Neural crest cell (in vitro differentiated cells): ENCODE measurements around the gene EIF3M. TPM values are rescaled to one million over a fixed set of nuclear protein-coding genes. Genes with fewer than 3 reads are reported as not detected.
A peak's percentile ranks its signal among the peaks of the same experiment; 100 is the strongest.
"Not testable (repeated sequence)": the region's sequence is repeated elsewhere in the genome, so short reads cannot be mapped to it uniquely, and the experiment has no call there.

Source experiments
- DNase-seq: peaks from one replicate; pipeline ENCODE4 v3.0.0; 2021; ENCODE audit warnings: low read depth, mixed read lengths, low spot score
- H3K27ac Mint-ChIP-seq: one replicate; pipeline ENCODE4 v1.8.0; 2021; ENCODE audit warnings: mild to moderate bottlenecking, mixed read lengths; ENCODE audit not compliant: unreplicated experiment
- H3K27me3 Mint-ChIP-seq: 2 replicates; pipeline ENCODE4 v1.8.0; 2021; ENCODE audit warnings: low read depth, mild to moderate bottlenecking, mixed read lengths
- H3K36me3 Mint-ChIP-seq: 2 replicates; pipeline ENCODE4 v1.8.0; 2021; ENCODE audit warnings: low read depth, mild to moderate bottlenecking, mixed read lengths
- H3K4me1 Mint-ChIP-seq: 2 replicates; pipeline ENCODE4 v1.8.0; 2021; ENCODE audit warnings: mixed read lengths
- H3K4me3 Mint-ChIP-seq: one replicate; pipeline ENCODE4 v1.8.0; 2021; ENCODE audit warnings: mild to moderate bottlenecking, mixed read lengths
- H3K9me3 Mint-ChIP-seq: 2 replicates; pipeline ENCODE4 v1.8.0; 2021; ENCODE audit warnings: mixed read lengths
- total RNA-seq: library from RNA; stranded (reverse); gene quantifications from 2 replicates; pipeline ENCODE4 v1.2.1, GENCODE V29; 2021
- TF ChIP-seq, protein P1 (sequence below): fragments of 200-600 bp; sonication (generic); conservative IDR thresholded peaks from 2 replicates; pipeline ENCODE4 v1.5.0; 2021; ENCODE audit warnings: antibody characterized with exemption, mild to moderate bottlenecking

The EIF3M gene
- total RNA-seq, 1 donor from 2014 or later: 282 TPM

DNA sequence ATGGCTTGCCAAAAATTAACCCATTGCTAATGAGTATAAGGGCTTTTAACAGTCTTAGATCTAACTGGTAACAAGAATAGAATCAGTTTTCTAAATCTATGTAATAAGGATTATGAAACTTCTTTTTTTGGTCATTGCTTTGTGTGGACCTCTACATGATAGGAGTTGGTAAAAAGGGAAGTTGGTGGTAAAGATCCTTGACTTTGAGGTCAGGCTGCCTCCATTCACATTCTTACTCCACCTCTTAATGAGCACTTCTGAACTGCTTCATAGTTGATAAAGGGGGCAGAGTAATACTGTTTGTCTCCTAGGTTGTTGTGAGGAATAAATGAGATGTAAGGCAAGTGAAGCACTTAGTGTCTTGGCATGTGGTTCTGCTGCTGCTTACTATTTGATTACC lies 10.6 kb downstream of the EIF3M start:
- no peaks in the 10 kb centered on the region for H3K9me3 Mint-ChIP-seq
- H3K36me3 Mint-ChIP-seq: peaks cover 23% of the 10 kb centered on the region
- H3K27ac Mint-ChIP-seq: no peak overlapping the region
- TF ChIP-seq, protein P1, sequence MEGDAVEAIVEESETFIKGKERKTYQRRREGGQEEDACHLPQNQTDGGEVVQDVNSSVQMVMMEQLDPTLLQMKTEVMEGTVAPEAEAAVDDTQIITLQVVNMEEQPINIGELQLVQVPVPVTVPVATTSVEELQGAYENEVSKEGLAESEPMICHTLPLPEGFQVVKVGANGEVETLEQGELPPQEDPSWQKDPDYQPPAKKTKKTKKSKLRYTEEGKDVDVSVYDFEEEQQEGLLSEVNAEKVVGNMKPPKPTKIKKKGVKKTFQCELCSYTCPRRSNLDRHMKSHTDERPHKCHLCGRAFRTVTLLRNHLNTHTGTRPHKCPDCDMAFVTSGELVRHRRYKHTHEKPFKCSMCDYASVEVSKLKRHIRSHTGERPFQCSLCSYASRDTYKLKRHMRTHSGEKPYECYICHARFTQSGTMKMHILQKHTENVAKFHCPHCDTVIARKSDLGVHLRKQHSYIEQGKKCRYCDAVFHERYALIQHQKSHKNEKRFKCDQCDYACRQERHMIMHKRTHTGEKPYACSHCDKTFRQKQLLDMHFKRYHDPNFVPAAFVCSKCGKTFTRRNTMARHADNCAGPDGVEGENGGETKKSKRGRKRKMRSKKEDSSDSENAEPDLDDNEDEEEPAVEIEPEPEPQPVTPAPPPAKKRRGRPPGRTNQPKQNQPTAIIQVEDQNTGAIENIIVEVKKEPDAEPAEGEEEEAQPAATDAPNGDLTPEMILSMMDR: no peak
- no peak overlapping the region for H3K4me3 Mint-ChIP-seq
- H3K27me3 Mint-ChIP-seq: no peaks in the 10 kb centered on the region
- peaks cover 4% of the 10 kb centered on the region for H3K4me1 Mint-ChIP-seq
- no peak for DNase-seq

DNA sequence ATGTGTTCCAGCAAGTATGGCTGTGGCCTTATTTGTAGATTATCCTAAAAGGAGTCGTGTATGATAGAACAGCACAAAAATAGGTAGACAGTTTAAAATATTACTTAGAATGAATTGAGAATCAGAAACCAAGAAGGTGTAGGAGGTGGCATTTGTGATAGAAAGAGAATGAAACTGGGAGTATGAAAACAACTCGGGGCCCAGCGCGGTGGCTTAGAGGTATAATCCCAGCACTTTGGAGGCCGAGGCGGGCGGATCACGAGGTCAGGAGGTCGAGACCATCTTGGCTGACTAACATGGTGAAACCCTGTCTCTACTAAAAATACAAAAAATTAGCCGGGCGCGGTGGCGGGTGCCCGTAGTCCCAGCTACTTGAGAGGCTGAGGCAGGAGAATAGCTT lies 12.5 kb downstream of the EIF3M start:
- DNase-seq, H3K4me3 Mint-ChIP-seq, H3K27ac Mint-ChIP-seq, H3K27me3 Mint-ChIP-seq, H3K9me3 Mint-ChIP-seq, H3K4me1 Mint-ChIP-seq: not testable (repeated sequence)
- peaks cover 16% of the 10 kb centered on the region for H3K36me3 Mint-ChIP-seq

DNA sequence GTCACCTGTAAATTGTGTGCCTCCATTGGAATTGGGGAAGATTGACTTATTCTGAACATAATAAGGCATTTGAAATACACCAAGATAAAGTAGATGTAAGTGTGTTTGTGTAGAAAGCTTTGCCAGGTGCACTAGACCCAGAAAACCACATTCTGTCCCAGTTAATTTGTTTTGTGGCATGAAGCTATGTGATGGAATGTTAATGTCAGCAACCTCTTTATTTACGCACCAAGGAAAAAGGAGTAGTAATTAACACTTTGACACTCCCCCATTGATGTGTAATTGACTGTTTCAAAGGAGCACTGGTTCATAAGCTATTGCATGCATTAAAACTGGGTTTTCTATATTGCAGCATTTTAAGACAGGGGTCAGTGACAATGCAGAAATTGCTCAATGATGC lies 14.3 kb downstream of the EIF3M start:
- TF ChIP-seq, protein P1: no peak
- Mint-ChIP-seq H3K27ac (no peak overlapping the region), H3K9me3 (no peaks in the 10 kb centered on the region), H3K4me3 (no peak overlapping the region), H3K27me3 (no peaks in the 10 kb centered on the region), H3K4me1 (peaks cover 4% of the 10 kb centered on the region), H3K36me3 (peaks cover 11% of the 10 kb centered on the region)
- no peak for DNase-seq

DNA sequence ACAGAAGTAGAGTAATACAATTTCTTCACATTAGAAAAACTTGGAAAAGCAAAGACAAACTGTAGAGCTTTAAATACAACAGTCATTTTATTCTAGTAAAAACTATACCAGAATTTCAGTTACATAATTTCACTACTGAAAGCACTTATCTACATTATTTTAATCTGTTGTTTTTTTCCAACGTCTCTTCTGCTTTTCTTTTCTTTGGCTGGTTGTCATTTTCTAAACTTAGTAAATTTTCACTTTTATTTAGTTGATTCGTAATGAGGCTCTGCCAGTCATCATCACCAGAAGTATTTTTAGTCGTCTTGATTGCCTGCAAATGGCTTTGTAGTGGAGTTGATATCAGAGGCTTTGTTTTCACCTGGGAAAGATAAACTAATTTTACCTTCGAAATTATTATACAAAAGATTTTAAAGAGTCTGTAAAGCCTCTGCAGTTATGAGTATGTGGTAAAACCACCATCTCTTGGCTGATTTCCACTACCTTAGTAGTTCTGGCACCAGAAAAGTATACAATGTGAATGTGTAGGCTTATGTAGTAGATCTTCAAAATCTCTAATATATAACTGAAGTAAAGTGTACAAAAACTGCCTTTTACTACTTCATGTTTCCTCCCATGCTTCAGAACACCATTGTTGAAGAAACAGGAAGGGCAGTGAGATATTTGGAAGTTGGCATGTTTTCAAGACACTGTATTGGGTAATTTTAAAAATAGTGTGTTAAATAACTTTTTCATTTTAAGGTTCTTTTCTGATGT lies 19.2 kb downstream of the EIF3M start:
- TF ChIP-seq, protein P1: no peak
- Mint-ChIP-seq H3K27ac (peak overlapping the region; percentile 36), H3K4me1 (no peaks in the 10 kb centered on the region), H3K36me3 (peaks cover 27% of the 10 kb centered on the region), H3K27me3 (no peaks in the 10 kb centered on the region), H3K4me3 (no peak overlapping the region), H3K9me3 (peaks cover 6% of the 10 kb centered on the region)
- DNase-seq: no peak

DNA sequence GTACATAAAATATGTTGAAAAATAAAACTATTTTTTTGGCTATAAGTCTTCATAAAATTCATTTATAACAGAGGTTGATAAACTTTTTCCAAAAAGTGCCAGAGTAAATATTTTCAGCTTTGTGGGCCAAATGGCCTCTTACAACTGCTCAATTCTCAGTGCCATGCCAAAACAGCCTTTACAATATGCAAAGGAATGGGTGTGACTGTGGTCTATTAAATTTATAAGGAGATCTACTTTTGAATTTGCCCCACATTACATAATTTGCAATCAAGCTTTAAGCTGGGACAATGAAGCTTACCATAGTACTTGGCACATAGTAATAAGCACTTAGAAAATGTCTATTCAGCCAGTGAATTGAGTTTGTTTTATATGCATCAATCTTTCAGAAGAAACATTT lies 22.6 kb downstream of the EIF3M start:
- H3K36me3 Mint-ChIP-seq: peaks cover 48% of the 10 kb centered on the region
- no peaks in the 10 kb centered on the region for H3K4me1 Mint-ChIP-seq
- H3K27me3 Mint-ChIP-seq: no peaks in the 10 kb centered on the region
- TF ChIP-seq, protein P1: no peak
- DNase-seq: no peak
- no peak overlapping the region for H3K4me3 Mint-ChIP-seq
- H3K9me3 Mint-ChIP-seq: peaks cover 19% of the 10 kb centered on the region
- no peak overlapping the region for H3K27ac Mint-ChIP-seq

DNA sequence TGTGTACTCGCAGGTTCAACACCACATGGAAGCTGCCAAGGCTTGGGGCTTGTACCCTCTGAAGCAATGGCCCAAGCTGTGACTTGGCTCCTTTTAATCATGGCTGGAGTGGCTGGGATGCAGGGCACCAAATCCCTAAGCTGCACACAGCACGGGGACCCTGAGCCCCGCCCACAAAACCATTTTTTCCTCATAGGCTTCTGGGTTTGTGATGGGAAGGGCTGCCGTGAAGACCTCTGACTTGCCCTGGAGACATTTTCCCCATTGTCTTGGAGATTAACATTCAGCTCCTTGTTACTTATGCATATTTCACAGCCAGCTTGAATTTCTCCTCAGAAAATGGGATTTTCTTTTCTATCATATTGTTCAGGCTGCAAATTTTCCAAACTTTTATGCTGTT lies 25.2 kb downstream of the EIF3M start:
- not testable (repeated sequence) for DNase-seq, H3K27ac Mint-ChIP-seq, H3K4me3 Mint-ChIP-seq, H3K27me3 Mint-ChIP-seq
- H3K9me3 Mint-ChIP-seq: peaks cover 19% of the 10 kb centered on the region
- H3K4me1 Mint-ChIP-seq: peaks cover 11% of the 10 kb centered on the region
- peaks cover 43% of the 10 kb centered on the region for H3K36me3 Mint-ChIP-seq
